IMR-90 (cell line): Measurements from ENCODE around the gene BRCA2. TPM values are rescaled to one million over a fixed set of nuclear protein-coding genes. Genes with fewer than 3 reads are reported as not detected.

Experiments used
- ATAC-seq: fragments of 200-7000 bp; cut with Tn5 transposase; 2 replicates; pipeline ENCODE4 v1.9.1; 2020; ENCODE audit warnings: low read depth, mild to moderate bottlenecking, moderate library complexity
- BruUV-seq: library from RNA; stranded (reverse); fragments of 400-500 nt; replicated peaks from 2 replicates; lab custom pipeline; 2021; lab: Mats Ljungman, UMichigan
- CTCF ChIA-PET: fragments of 300-600 bp; formaldehyde crosslinking; extraction: SDS; loops from one replicate; lab custom pipeline; 2021; ENCODE audit warnings: antibody characterized with exemption; lab: Yijun Ruan, JAX
- POLR2A ChIA-PET: fragments of 300-600 bp; sonication (Branson Sonifier 250); formaldehyde crosslinking; loops from one replicate; lab custom pipeline; 2022; ENCODE audit warnings: antibody characterized with exemption; ENCODE audit not compliant: unreplicated experiment; lab: Charles Lee
- DNase-seq: peaks from one replicate; pipeline ENCODE4 v3.0.0; 2013
- H2AFZ ChIP-seq: replicated peaks from 2 replicates; pipeline ENCODE3; 2013; ENCODE audit warnings: low read length, mild to moderate bottlenecking; ENCODE audit not compliant: poor library complexity
- H2AK5ac ChIP-seq: 2 replicates; pipeline ENCODE4 v1.6.1; 2013; ENCODE audit warnings: low read depth, low read length, inconsistent platforms
- H2AK9ac ChIP-seq: replicated peaks from 2 replicates; pipeline ENCODE3; 2013; ENCODE audit warnings: mild to moderate bottlenecking, low read depth, low read length, moderate library complexity; ENCODE audit not compliant: poor library complexity
- H2BK120ac ChIP-seq: 2 replicates; pipeline ENCODE4 v1.6.1; 2013; ENCODE audit warnings: low read depth, low read length, inconsistent platforms
- H2BK15ac ChIP-seq: 3 replicates; pipeline ENCODE4 v1.6.1; 2013; ENCODE audit warnings: low read depth, low read length, inconsistent platforms
- H2BK20ac ChIP-seq: 2 replicates; pipeline ENCODE4 v1.6.1; 2013; ENCODE audit warnings: low read depth, mild to moderate bottlenecking, inconsistent platforms, low read length, moderate library complexity
- H2BK5ac ChIP-seq: 2 replicates; pipeline ENCODE4 v1.6.1; 2013; ENCODE audit warnings: mild to moderate bottlenecking, low read depth, low read length, inconsistent platforms; ENCODE audit not compliant: poor library complexity, severe bottlenecking
- H3K14ac ChIP-seq: replicated peaks from 2 replicates; pipeline ENCODE4 v1.6.1; 2013; ENCODE audit warnings: low read depth, low read length, inconsistent platforms
- H3K18ac ChIP-seq: 2 replicates; pipeline ENCODE4 v1.6.1; 2013; ENCODE audit warnings: low read depth, low read length, control low read depth
- H3K23ac ChIP-seq: 2 replicates; pipeline ENCODE4 v1.6.1; 2013; ENCODE audit warnings: low read depth, low read length, inconsistent platforms
- H3K27ac ChIP-seq: 2 replicates; pipeline ENCODE4 v1.5.1; 2013; ENCODE audit warnings: mild to moderate bottlenecking, control low read depth, low read length; ENCODE audit not compliant: insufficient read depth
- H3K27me3 ChIP-seq: 2 replicates; pipeline ENCODE4 v1.6.1; 2013; ENCODE audit warnings: low read length; ENCODE audit not compliant: control insufficient read depth, insufficient read depth
- H3K36me3 ChIP-seq: 2 replicates; pipeline ENCODE4 v1.6.1; 2013; ENCODE audit warnings: low read length, mixed read lengths; ENCODE audit not compliant: control insufficient read depth, insufficient read depth
- H3K4ac ChIP-seq: 2 replicates; pipeline ENCODE4 v1.6.1; 2013; ENCODE audit warnings: low read depth, low read length, inconsistent platforms
- H3K4me1 ChIP-seq: 2 replicates; pipeline ENCODE4 v1.6.1; 2013; ENCODE audit warnings: low read length, mixed read lengths; ENCODE audit not compliant: control insufficient read depth, insufficient read depth
- H3K4me2 ChIP-seq: 2 replicates; pipeline ENCODE4 v1.6.1; 2013; ENCODE audit warnings: low read depth, mild to moderate bottlenecking, control low read depth, low read length, moderate library complexity
- H3K4me3 ChIP-seq: 2 replicates; pipeline ENCODE4 v1.5.1; 2013; ENCODE audit warnings: low read depth, mild to moderate bottlenecking, control low read depth, low read length, moderate library complexity; ENCODE audit not compliant: insufficient read depth
- H3K56ac ChIP-seq: 2 replicates; pipeline ENCODE4 v1.6.1; 2013; ENCODE audit warnings: low read length, inconsistent platforms; ENCODE audit not compliant: insufficient read depth; ENCODE audit errors: extremely low read depth
- H3K79me1 ChIP-seq, 2 experiments: 2 replicates each; pipeline ENCODE4 v1.6.1; 2013; ENCODE audit warnings: low read length in 2 of 2, inconsistent platforms in 1 of 2, low read depth in 1 of 2
- H3K9ac ChIP-seq: 2 replicates; pipeline ENCODE4 v1.6.1; 2013; ENCODE audit warnings: low read depth, low read length, control low read depth
- H3K9me1 ChIP-seq: 2 replicates; pipeline ENCODE4 v1.6.1; 2013; ENCODE audit warnings: low read length, inconsistent platforms; ENCODE audit not compliant: insufficient read depth
- H3K9me3 ChIP-seq: 2 replicates; pipeline ENCODE4 v1.6.1; 2013; ENCODE audit warnings: low read length; ENCODE audit not compliant: control insufficient read depth, insufficient read depth
- H4K20me1 ChIP-seq: 2 replicates; pipeline ENCODE4 v1.6.1; 2013; ENCODE audit warnings: low read length, inconsistent platforms; ENCODE audit not compliant: insufficient read depth
- H4K5ac ChIP-seq: 2 replicates; pipeline ENCODE4 v1.6.1; 2013; ENCODE audit warnings: mild to moderate bottlenecking, low read depth, low read length, control low read depth
- H4K8ac ChIP-seq, 2 experiments: 2 replicates each; pipeline ENCODE4 v1.6.1; 2013; ENCODE audit warnings: low read depth in 2 of 2, low read length in 2 of 2, control low read depth in 1 of 2, inconsistent platforms in 1 of 2
- H4K91ac ChIP-seq: 2 replicates; pipeline ENCODE4 v1.6.1; 2013; ENCODE audit warnings: low read depth, low read length, inconsistent platforms; ENCODE audit not compliant: insufficient read depth
- CHD1 ChIP-seq: IDR thresholded peaks from 2 replicates; pipeline ENCODE4 v1.6.1; 2012; ENCODE audit warnings: low read depth, low read length, improper control_type of control experiment
- FOS ChIP-seq: fragments of 150-350 bp; IDR thresholded peaks from 2 replicates; pipeline ENCODE4 v1.6.1; 2016; ENCODE audit warnings: low read depth, low read length
- WGBS, 2 experiments: methylation state at CpG; one replicate each; pipeline versions ENCODE4 v1.1.5 to v1.1.7; 2013; ENCODE audit warnings: missing lambda C conversion rate in 2 of 2; ENCODE audit not compliant: insufficient read length in 1 of 2; ENCODE audit errors: extremely low coverage in 2 of 2; 5-methylcytosine and 5-hydroxymethylcytosine counted together
- dilution Hi-C: fragments of 300-500 bp; cut with HindIII; formaldehyde crosslinking; loops from one replicate; pipeline ENCODE4 v1.14.3; 2018; ENCODE audit warnings: low sequenced_read_pairs; ENCODE audit not compliant: unreplicated experiment
- in situ Hi-C: fragments of 300-500 bp; cut with MboI; formaldehyde crosslinking; loops from 3 replicates; pipeline ENCODE4 v1.14.3; 2019; ENCODE audit warnings: low sequenced_read_pairs, inconsistent platforms, mixed read lengths
- intact Hi-C: fragments of 100-400 bp; cut with micrococcal nuclease; formaldehyde crosslinking; loops from 2 replicates; pipeline ENCODE4 v1.10.0; 2022
- polyA plus RNA-seq, 3 experiments: library from polyadenylated mRNA; depleted of rRNA; stranded (reverse); fragments of >200 nt; gene quantifications; 2 replicates each; pipeline ENCODE4 v1.2.3, GENCODE V29; 2012; ENCODE audit warnings: low replicate concordance in 1 of 3
- total RNA-seq: library from RNA; depleted of rRNA; stranded (reverse); fragments of >200 nt; gene quantifications from 2 replicates; pipeline ENCODE4 v1.2.3, GENCODE V29; 2012

BRCA2 gene
- total and polyA plus RNA-seq, 2 of the 4 experiments (the other 2 are of a cell fraction), result 2.0 to 9.7 TPM

DNA sequence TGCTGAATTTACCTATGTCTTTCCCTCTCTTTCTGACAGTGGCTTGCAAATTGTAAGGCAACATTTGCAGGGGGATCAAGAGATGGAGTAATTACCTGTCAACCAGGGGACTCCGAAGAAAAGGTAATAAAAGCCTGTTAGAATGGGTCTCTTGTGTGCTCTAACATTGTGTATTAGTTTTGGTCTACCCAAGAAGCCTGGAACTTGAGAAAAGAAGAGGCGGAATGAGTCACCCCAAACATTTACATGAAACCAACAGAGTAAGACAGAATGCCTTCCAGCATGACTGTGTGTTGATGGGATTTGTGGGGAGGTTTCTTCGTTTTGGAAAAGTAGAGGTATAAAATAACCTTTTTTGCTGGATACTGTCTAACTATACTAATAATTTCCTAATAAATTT is 36.9 kb upstream of the BRCA2 start:
- Histone ChIP-seq H3K27ac (no peak overlapping the region), H3K4me2 (peak overlapping the region; percentile 76; the same call in 1 of the 2 replicates)

More for the DNA sequence above, 36.9 kb upstream of the BRCA2 start:
- TF ChIP-seq FOS (peak; percentile 70), CHD1 (no peak)
- H3K4me1 ChIP-seq, result peaks cover 5% of the 10 kb centered on the region; the same call in 1 of the 2 replicates
- in situ Hi-C loops (no loop called here), dilution Hi-C loops (no loop called here), intact Hi-C loops (no loop called here)
- H2AK9ac ChIP-seq, result no peak overlapping the region
- H3K27me3 ChIP-seq, result no peaks in the 10 kb centered on the region
- H3K9ac ChIP-seq, result no peak overlapping the region
- ATAC-seq (peak; percentile 99), DNase-seq (peak; percentile 91)
- peak overlapping the region; percentile 68 for H2BK5ac ChIP-seq
- H2BK15ac ChIP-seq, result no peak overlapping the region; the same call in 2 of the 3 replicates
- no peak overlapping the region for H2AFZ ChIP-seq
- peak overlapping the region; percentile 47; the same call in 1 of the 2 replicates for H2BK20ac ChIP-seq
- 0 out of 2 replicates have a peak overlapping the region, but pooled peaks have one; percentile 46 for H3K14ac ChIP-seq
- H2BK120ac ChIP-seq, result 0 out of 2 replicates have a peak overlapping the region, but pooled peaks have one; percentile 30
- BruUV-seq, result no TSS peak
- H3K4ac ChIP-seq, result peak overlapping the region; percentile 49; the same call in 1 of the 2 replicates
- H4K8ac ChIP-seq, result no peak overlapping the region
- no CpG with 5 or more reads among the region's 3 CpGs for WGBS, 2 experiments
- H4K20me1 ChIP-seq, result no peaks in the 10 kb centered on the region
- H4K5ac ChIP-seq, result no peak overlapping the region
- no peaks in the 10 kb centered on the region for H3K79me1 ChIP-seq
- H3K9me1 ChIP-seq, result peaks cover 6% of the 10 kb centered on the region
- no peaks in the 10 kb centered on the region for H3K9me3 ChIP-seq
- H3K23ac ChIP-seq, result no peak overlapping the region
- POLR2A ChIA-PET, result no interaction called here
- no peak overlapping the region for H3K18ac ChIP-seq
- H3K36me3 ChIP-seq, result peaks cover 14% of the 10 kb centered on the region
- CTCF ChIA-PET, result no interaction called here
- H3K56ac ChIP-seq, result no peak overlapping the region
- no peak overlapping the region for H3K4me3 ChIP-seq
- H2AK5ac ChIP-seq, result no peak overlapping the region
- 0 out of 2 replicates have a peak overlapping the region, but pooled peaks have one; percentile 43 for H4K91ac ChIP-seq
